HEK293T (cell line): ENCODE results near the gene RAMAC.

ENCODE experiments used
- ARNT ChIP-seq: fragments of 450-650 bp; IDR thresholded peaks from 2 replicates; pipeline ENCODE4 v1.6.1; 2017; ENCODE audit warnings: mild to moderate bottlenecking
- CTBP1 ChIP-seq: fragments of 450-650 bp; IDR thresholded peaks from 2 replicates; pipeline ENCODE4 v1.6.1; 2016; ENCODE audit warnings: borderline replicate concordance
- ELF4 ChIP-seq: fragments of 450-650 bp; IDR thresholded peaks from 2 replicates; pipeline ENCODE4 v1.6.1; 2017; ENCODE audit warnings: antibody characterized with exemption
- FOXA1 ChIP-seq: fragments of 450-650 bp; IDR thresholded peaks from 2 replicates; pipeline ENCODE4 v1.6.1; 2016; ENCODE audit warnings: mild to moderate bottlenecking
- FOXK2 ChIP-seq: fragments of 450-650 bp; IDR thresholded peaks from 2 replicates; pipeline ENCODE4 v1.6.1; 2016; ENCODE audit warnings: mild to moderate bottlenecking
- FOXM1 ChIP-seq: fragments of 450-650 bp; IDR thresholded peaks from 2 replicates; pipeline ENCODE4 v1.6.1; 2017; ENCODE audit warnings: mild to moderate bottlenecking, borderline replicate concordance
- NFRKB ChIP-seq: fragments of 450-650 bp; IDR thresholded peaks from 2 replicates; pipeline ENCODE4 v1.6.1; 2016; ENCODE audit warnings: mild to moderate bottlenecking, moderate library complexity
- SP1 ChIP-seq: fragments of 450-650 bp; IDR thresholded peaks from 2 replicates; pipeline ENCODE4 v1.6.1; 2017

DNA sequence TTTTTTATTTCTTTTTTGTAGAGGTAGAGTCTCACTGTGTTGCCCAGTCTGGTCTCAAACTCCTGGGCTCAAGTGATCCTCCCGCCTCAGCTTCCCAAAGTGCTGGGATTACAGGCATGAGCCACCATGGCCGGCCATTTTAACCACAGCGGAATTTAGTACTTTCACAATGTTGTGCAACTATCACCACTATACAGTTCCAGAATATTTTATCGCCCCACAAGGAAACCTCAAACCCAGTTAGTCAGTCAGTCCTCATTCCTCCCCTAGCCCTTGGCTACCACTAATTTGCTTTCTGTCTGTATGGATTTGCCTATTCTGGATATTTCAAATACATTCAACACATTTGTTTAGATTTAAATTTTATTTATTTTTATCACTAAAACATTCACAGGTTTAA is 17.9 kb upstream of the RAMAC start:
- TF ChIP-seq ELF4 (no peak), SP1 (no peak), FOXA1 (no peak), NFRKB (no peak), FOXK2 (no peak), ARNT (no peak), CTBP1 (no peak), FOXM1 (no peak)
